Osteoblast (primary cell): ENCODE measurements around the gene OPTN. TPM values are rescaled to one million over a fixed set of nuclear protein-coding genes. Genes with fewer than 3 reads are reported as not detected.
"Not testable (repeated sequence)": the region's sequence is repeated elsewhere in the genome, so short reads cannot be mapped to it uniquely, and the experiment has no call there.

Source experiments
- DNase-seq: peaks from one replicate; pipeline ENCODE4 v3.0.0; 2011; ENCODE audit warnings: low spot score, mixed read lengths; ENCODE audit not compliant: insufficient read length; ENCODE audit errors: missing footprints
- H2AFZ ChIP-seq: 2 replicates; pipeline ENCODE4 v1.6.0; 2011; ENCODE audit warnings: mild to moderate bottlenecking, low read length
- H3K27ac ChIP-seq: 2 replicates; pipeline ENCODE4 v1.5.1; 2011; ENCODE audit warnings: mild to moderate bottlenecking, low read depth, low read length, moderate library complexity
- H3K27me3 ChIP-seq: 2 replicates; pipeline ENCODE4 v1.6.0; 2012; ENCODE audit warnings: mild to moderate bottlenecking, control low read depth, inconsistent platforms, low read length, moderate library complexity; ENCODE audit not compliant: insufficient read depth
- H3K36me3 ChIP-seq: 2 replicates; pipeline ENCODE4 v1.5.1; 2011; ENCODE audit warnings: mild to moderate bottlenecking, low read length, control low read depth, moderate library complexity; ENCODE audit not compliant: insufficient read depth
- H3K4me1 ChIP-seq: 2 replicates; pipeline ENCODE4 v1.5.1; 2011; ENCODE audit warnings: mild to moderate bottlenecking, low read length, control low read depth, moderate library complexity; ENCODE audit not compliant: insufficient read depth
- H3K4me2 ChIP-seq: 2 replicates; pipeline ENCODE4 v1.6.0; 2011; ENCODE audit warnings: mild to moderate bottlenecking, low read length; ENCODE audit not compliant: insufficient read depth
- H3K4me3 ChIP-seq: fragments of 200-600 bp; sonication (generic); 3 replicates; pipeline ENCODE4 v1.5.1; 2012; ENCODE audit warnings: mild to moderate bottlenecking, low read length, inconsistent platforms; ENCODE audit not compliant: insufficient read depth
- H3K79me2 ChIP-seq: 2 replicates; pipeline ENCODE4 v1.6.0; 2012; ENCODE audit warnings: mild to moderate bottlenecking, low read length, control low read depth, inconsistent platforms; ENCODE audit not compliant: insufficient read depth
- H3K9me3 ChIP-seq: 2 replicates; pipeline ENCODE4 v1.5.1; 2011; ENCODE audit warnings: low read depth, low read length, control low read depth
- H4K20me1 ChIP-seq: 2 replicates; pipeline ENCODE4 v1.6.0; 2012; ENCODE audit warnings: mild to moderate bottlenecking, low read length, control low read depth; ENCODE audit not compliant: insufficient read depth
- total RNA-seq: library from RNA; depleted of rRNA; stranded (reverse); fragments of >200 nt; gene quantifications from 2 replicates; pipeline ENCODE4 v1.2.3, GENCODE V29; 2012
- TF ChIP-seq, protein P1 (sequence below): IDR thresholded peaks from 2 replicates; pipeline ENCODE4 v1.5.1; 2011; ENCODE audit warnings: mild to moderate bottlenecking, low read depth, low read length, moderate library complexity; ENCODE audit errors: extremely low read depth

OPTN gene
- total RNA-seq, 1 donor: 140 TPM

DNA sequence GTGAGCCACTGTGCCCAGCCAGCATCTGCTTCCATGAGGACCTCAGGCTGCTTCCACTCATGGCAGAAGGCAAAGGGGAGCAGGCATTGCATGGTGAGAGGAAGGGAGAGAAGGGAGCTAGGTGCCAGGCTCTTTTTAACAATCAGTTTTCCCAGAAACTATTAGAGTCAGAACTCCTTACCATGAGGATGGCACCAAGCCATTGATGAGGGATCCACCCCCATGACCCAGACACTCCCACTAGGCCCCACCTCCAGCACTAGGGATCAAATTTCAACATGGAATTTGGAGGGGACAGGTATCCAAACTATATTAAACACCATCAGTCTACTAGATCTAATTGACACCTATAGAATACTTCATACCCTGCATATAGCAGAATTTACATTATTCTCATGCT, 47.2 kb downstream of the OPTN start:
- H2AFZ ChIP-seq: no peak overlapping the region
- peaks cover 14% of the 10 kb centered on the region for H3K36me3 ChIP-seq
- H3K79me2 ChIP-seq: no peaks in the 10 kb centered on the region
- H3K4me2 ChIP-seq: no peak overlapping the region
- TF ChIP-seq, protein P1, sequence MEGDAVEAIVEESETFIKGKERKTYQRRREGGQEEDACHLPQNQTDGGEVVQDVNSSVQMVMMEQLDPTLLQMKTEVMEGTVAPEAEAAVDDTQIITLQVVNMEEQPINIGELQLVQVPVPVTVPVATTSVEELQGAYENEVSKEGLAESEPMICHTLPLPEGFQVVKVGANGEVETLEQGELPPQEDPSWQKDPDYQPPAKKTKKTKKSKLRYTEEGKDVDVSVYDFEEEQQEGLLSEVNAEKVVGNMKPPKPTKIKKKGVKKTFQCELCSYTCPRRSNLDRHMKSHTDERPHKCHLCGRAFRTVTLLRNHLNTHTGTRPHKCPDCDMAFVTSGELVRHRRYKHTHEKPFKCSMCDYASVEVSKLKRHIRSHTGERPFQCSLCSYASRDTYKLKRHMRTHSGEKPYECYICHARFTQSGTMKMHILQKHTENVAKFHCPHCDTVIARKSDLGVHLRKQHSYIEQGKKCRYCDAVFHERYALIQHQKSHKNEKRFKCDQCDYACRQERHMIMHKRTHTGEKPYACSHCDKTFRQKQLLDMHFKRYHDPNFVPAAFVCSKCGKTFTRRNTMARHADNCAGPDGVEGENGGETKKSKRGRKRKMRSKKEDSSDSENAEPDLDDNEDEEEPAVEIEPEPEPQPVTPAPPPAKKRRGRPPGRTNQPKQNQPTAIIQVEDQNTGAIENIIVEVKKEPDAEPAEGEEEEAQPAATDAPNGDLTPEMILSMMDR: no peak
- H4K20me1 ChIP-seq: no peaks in the 10 kb centered on the region
- no peak overlapping the region for H3K4me3 ChIP-seq
- H3K27ac ChIP-seq: no peak overlapping the region
- no peak for DNase-seq
- no peaks in the 10 kb centered on the region for H3K9me3 ChIP-seq
- H3K4me1 ChIP-seq: no peaks in the 10 kb centered on the region
- no peaks in the 10 kb centered on the region for H3K27me3 ChIP-seq

DNA sequence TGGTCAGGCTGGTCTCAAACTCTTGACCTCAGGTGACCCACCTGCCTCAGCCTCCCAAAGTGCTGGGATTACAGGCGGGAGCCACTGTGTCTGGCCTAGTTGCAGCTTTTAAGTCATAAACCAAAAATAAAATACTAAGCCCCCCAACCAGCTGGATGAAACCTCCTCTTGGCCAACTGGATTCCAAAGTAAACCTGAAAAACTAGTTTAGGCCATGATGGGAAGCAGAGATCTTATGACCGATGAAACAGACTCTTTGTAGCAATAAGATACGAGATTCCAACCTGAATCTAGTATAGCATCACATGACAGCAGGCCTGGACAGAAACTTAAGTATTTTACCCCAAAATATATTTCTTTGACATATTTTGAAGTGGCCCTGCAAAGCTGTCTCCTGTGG, 52.3 kb downstream of the OPTN start:
- no peaks in the 10 kb centered on the region for H3K9me3 ChIP-seq
- no peak overlapping the region for H3K27ac ChIP-seq
- H2AFZ ChIP-seq: no peak overlapping the region
- DNase-seq: no peak
- H3K79me2 ChIP-seq: no peaks in the 10 kb centered on the region
- no peaks in the 10 kb centered on the region for H4K20me1 ChIP-seq
- TF ChIP-seq, protein P1: no peak
- H3K4me1 ChIP-seq: no peaks in the 10 kb centered on the region
- no peaks in the 10 kb centered on the region for H3K27me3 ChIP-seq
- H3K4me3 ChIP-seq: no peak overlapping the region
- H3K36me3 ChIP-seq: no peaks in the 10 kb centered on the region
- H3K4me2 ChIP-seq: no peak overlapping the region

DNA sequence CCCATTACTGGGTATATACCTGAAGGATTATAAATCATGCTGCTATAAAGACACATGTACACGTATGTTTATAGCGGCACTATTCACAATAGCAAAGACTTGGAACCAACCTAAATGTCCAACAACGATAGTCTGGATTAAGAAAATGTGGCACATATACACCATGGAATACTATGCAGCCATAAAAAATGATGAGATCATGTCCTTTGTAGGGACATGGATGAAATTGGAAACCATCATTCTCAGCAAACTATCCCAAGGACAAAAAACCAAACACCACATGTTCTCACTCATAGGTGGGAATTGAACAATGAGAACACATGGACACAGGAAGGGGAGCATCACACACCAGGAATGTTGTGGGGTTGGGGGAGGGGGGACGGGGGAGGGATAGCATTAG, 55.9 kb downstream of the OPTN start:
- not testable (repeated sequence) for H3K27ac ChIP-seq, DNase-seq, H3K4me1 ChIP-seq, H3K4me2 ChIP-seq, H4K20me1 ChIP-seq, H3K9me3 ChIP-seq, H3K4me3 ChIP-seq, H3K79me2 ChIP-seq, H3K27me3 ChIP-seq, H2AFZ ChIP-seq, H3K36me3 ChIP-seq

DNA sequence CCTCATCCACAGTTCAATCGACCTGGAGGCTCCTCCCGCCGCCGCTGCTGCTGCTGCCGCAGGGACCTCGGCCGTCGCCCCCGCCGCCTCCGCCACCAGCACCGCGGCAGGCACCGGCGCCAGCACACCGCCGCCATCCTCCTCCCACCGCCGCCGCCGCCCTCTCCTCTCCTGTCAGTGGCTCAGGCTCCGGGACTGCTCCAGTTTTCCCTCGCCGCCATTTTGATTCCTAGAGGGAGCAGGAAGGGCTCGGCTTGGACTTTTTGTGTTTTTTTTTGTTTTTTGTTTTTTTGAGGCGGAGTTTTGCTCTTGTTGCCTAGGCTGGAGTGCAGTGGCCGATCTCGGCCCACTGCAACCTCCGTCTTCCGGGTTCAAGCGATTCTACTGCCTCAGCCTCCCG, 58.4 kb downstream of the OPTN start:
- DNase-seq: no peak
- peak overlapping the region; percentile 51 for H3K4me2 ChIP-seq
- no peaks in the 10 kb centered on the region for H4K20me1 ChIP-seq
- no peaks in the 10 kb centered on the region for H3K27me3 ChIP-seq
- TF ChIP-seq, protein P1: no peak
- no peaks in the 10 kb centered on the region for H3K9me3 ChIP-seq
- H3K36me3 ChIP-seq: no peaks in the 10 kb centered on the region
- peaks cover 12% of the 10 kb centered on the region for H3K79me2 ChIP-seq
- peak overlapping the region; percentile 68 for H3K4me3 ChIP-seq
- H3K4me1 ChIP-seq: peaks cover 13% of the 10 kb centered on the region
- H3K27ac ChIP-seq: no peak overlapping the region
- peak overlapping the region; percentile 93 for H2AFZ ChIP-seq
